PFSK-1 (cell line): Measurements from ENCODE around the gene SORBS2.

ENCODE experiments used
- POLR2AphosphoS5 ChIP-seq: IDR thresholded peaks from 2 replicates; pipeline ENCODE4 v1.6.1; 2012; ENCODE audit warnings: low read depth, mild to moderate bottlenecking, control low read depth, low read length, moderate library complexity
- TAF1 ChIP-seq: IDR thresholded peaks from 2 replicates; pipeline ENCODE4 v1.6.1; 2012; ENCODE audit warnings: low read length, control low read depth, borderline replicate concordance; ENCODE audit not compliant: insufficient read depth

- TF ChIP-seq TAF1 (no peak), POLR2AphosphoS5 (no peak)
These were observed 235.6 kb downstream of the SORBS2 start for GRCh38 chr4:185576314-185576961.
